ENCODE results near the gene C21orf58. TPM values are rescaled to one million over a fixed set of nuclear protein-coding genes. Genes with fewer than 3 reads are reported as not detected.

Gene C21orf58
- total and polyA plus RNA-seq, 2 experiments from 2014 or later: 2.6 to 6.8 TPM

DNA sequence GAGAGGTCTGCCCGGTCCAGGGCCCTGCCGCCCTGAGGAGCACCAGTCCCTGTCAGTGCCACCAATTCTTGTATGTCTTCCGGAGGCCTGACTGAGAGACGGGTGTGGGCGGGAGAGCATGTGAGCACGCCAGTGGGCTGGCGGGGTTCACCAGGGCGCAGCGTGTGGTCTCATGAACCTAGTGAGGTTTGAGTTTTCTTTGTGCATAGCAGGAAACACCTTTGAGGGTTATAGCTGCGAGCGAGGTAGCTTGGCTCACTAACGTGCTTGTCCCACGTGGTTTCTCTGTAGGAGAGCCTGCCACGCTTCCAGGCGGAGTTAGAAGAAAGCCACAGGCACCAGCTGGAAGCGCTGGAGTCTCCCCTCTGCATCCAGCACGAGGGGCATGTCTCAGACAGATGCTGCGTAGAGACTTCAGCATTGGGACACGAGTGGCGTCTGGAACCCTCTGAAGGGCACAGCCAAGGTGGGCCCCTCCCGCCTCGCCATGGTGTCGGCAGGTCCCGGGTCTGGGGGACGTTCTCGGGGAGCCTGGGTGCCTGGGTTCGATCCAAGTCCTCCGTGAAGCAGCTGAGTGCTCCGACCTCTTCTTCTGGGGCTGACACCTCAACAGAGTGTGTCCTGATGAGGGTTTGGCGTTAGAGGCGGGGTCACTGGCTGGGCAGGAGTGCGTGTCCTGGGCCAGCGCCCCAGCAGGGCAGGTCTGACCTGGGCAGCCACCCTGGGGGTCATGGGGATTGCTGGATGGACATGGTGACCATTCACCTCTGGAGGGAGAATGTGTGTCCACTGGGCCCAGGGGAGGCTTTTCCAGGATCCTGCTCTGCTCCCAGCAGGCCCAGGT is 31.7 kb upstream of the C21orf58 start:
- no peak overlapping the region for H3K4me2 ChIP-seq
- WGBS (ENCODE audit: low lambda C conversion rate, missing lambda C conversion rate): 98% methylated on average over 33 of the region's 33 CpGs
- no peaks in the 10 kb centered on the region for H3K9me2 ChIP-seq (replicated peaks; ENCODE audit: insufficient read depth)
- no peaks in the 10 kb centered on the region for H3K9me3 ChIP-seq (ENCODE audit: low read depth)
- H3K27me3 ChIP-seq: no peaks in the 10 kb centered on the region
- no peak overlapping the region for H3K4me3 ChIP-seq
- H3K27ac ChIP-seq: no peak overlapping the region
- no peak for DNase-seq (ENCODE audit: low spot score)
- H2AFZ ChIP-seq: no peak overlapping the region
- TF ChIP-seq EZH2 (IDR thresholded peaks at IDR 0.05; ENCODE audit: borderline replicate concordance) (no peak), EZH2phosphoT487 (IDR thresholded peaks at IDR 0.05; ENCODE audit: low read depth, severe bottlenecking, unreplicated experiment) (no peak)
- TF ChIP-seq, protein P1, sequence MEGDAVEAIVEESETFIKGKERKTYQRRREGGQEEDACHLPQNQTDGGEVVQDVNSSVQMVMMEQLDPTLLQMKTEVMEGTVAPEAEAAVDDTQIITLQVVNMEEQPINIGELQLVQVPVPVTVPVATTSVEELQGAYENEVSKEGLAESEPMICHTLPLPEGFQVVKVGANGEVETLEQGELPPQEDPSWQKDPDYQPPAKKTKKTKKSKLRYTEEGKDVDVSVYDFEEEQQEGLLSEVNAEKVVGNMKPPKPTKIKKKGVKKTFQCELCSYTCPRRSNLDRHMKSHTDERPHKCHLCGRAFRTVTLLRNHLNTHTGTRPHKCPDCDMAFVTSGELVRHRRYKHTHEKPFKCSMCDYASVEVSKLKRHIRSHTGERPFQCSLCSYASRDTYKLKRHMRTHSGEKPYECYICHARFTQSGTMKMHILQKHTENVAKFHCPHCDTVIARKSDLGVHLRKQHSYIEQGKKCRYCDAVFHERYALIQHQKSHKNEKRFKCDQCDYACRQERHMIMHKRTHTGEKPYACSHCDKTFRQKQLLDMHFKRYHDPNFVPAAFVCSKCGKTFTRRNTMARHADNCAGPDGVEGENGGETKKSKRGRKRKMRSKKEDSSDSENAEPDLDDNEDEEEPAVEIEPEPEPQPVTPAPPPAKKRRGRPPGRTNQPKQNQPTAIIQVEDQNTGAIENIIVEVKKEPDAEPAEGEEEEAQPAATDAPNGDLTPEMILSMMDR (IDR thresholded peaks at IDR 0.05; ENCODE audit: poor library complexity): no peak
- H3K4me1 ChIP-seq (ENCODE audit: insufficient read depth): no peaks in the 10 kb centered on the region
- no peaks in the 10 kb centered on the region for H3K79me2 ChIP-seq
- H3K36me3 ChIP-seq (replicated peaks; ENCODE audit: insufficient read depth, low read depth): no peaks in the 10 kb centered on the region
- H4K20me1 ChIP-seq (ENCODE audit: insufficient read depth, poor library complexity, severe bottlenecking): no peaks in the 10 kb centered on the region

DNA sequence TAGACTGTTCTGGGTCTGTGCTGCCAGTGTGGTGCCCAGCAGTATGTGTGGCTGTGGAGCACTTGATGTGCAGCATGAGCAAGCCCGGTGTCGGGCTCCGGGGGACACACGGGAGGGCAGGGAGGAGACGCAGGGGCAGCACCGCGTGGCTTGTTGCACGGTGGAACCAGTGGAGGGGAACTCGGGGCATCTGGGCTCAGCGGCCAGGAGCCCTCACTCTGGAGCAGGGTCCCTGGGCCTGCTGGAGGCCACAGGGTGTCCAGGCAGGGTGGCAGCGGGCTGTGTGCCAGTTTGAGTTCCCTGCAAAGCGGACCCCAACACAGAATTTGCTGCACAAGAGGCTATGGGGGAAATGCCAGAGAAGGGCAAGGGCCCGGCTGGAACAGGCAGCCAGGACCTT is 30.8 kb upstream of the C21orf58 start:
- no peaks in the 10 kb centered on the region for H3K79me2 ChIP-seq
- H3K9me3 ChIP-seq (ENCODE audit: low read depth): no peaks in the 10 kb centered on the region
- H3K4me2 ChIP-seq: no peak overlapping the region
- no peak overlapping the region for H3K4me3 ChIP-seq
- no peak overlapping the region for H2AFZ ChIP-seq
- TF ChIP-seq EZH2 (IDR thresholded peaks at IDR 0.05; ENCODE audit: borderline replicate concordance) (no peak), EZH2phosphoT487 (IDR thresholded peaks at IDR 0.05; ENCODE audit: low read depth, severe bottlenecking, unreplicated experiment) (no peak)
- TF ChIP-seq, protein P1 (IDR thresholded peaks at IDR 0.05; ENCODE audit: poor library complexity): no peak
- WGBS (ENCODE audit: low lambda C conversion rate, missing lambda C conversion rate): 100% methylated on average over 7 of the region's 13 CpGs
- no peaks in the 10 kb centered on the region for H4K20me1 ChIP-seq (ENCODE audit: insufficient read depth, poor library complexity, severe bottlenecking)
- no peak overlapping the region for H3K27ac ChIP-seq
- no peaks in the 10 kb centered on the region for H3K27me3 ChIP-seq
- no peak for DNase-seq (ENCODE audit: low spot score)
- no peaks in the 10 kb centered on the region for H3K9me2 ChIP-seq (replicated peaks; ENCODE audit: insufficient read depth)
- H3K4me1 ChIP-seq (ENCODE audit: insufficient read depth): no peaks in the 10 kb centered on the region
- no peaks in the 10 kb centered on the region for H3K36me3 ChIP-seq (replicated peaks; ENCODE audit: insufficient read depth, low read depth)

DNA sequence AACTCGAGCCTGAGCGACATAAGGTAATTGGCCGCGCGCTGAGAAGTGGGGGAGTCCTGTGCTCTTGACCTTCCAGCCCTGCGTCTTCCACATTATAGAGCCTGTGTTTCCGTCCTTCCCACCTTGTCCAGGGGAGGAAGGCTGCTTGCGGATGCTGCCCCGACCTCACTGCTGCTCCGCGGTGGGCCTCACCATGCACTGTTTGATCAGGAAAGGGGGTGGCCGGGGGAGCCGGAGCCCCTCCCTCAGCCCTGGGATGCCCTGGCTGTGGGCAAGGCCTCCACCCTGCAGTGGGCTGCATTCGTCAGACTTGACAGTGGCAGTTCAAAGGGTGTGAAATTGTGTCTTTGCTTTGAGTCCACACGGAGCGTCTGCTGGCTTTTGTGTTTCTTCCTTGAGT is 30.4 kb upstream of the C21orf58 start:
- H3K36me3 ChIP-seq (replicated peaks; ENCODE audit: insufficient read depth, low read depth): no peaks in the 10 kb centered on the region
- DNase-seq (ENCODE audit: low spot score): no peak
- no peaks in the 10 kb centered on the region for H4K20me1 ChIP-seq (ENCODE audit: insufficient read depth, poor library complexity, severe bottlenecking)
- no peaks in the 10 kb centered on the region for H3K9me2 ChIP-seq (replicated peaks; ENCODE audit: insufficient read depth)
- H3K27me3 ChIP-seq: no peaks in the 10 kb centered on the region
- H3K4me1 ChIP-seq (ENCODE audit: insufficient read depth): no peaks in the 10 kb centered on the region
- no peak for TF ChIP-seq EZH2phosphoT487 (IDR thresholded peaks at IDR 0.05; ENCODE audit: low read depth, severe bottlenecking, unreplicated experiment)
- TF ChIP-seq EZH2 (IDR thresholded peaks at IDR 0.05; ENCODE audit: borderline replicate concordance): no peak
- TF ChIP-seq, protein P1 (IDR thresholded peaks at IDR 0.05; ENCODE audit: poor library complexity): no peak
- H2AFZ ChIP-seq: no peak overlapping the region
- H3K9me3 ChIP-seq (ENCODE audit: low read depth): no peaks in the 10 kb centered on the region
- no peaks in the 10 kb centered on the region for H3K79me2 ChIP-seq
- 97% methylated on average over 16 of the region's 16 CpGs for WGBS (ENCODE audit: low lambda C conversion rate, missing lambda C conversion rate)
- H3K4me3 ChIP-seq: no peak overlapping the region
- H3K4me2 ChIP-seq: no peak overlapping the region
- H3K27ac ChIP-seq: no peak overlapping the region
